PC-3 (cell line): Measurements from ENCODE around the gene GPX6. TPM values are rescaled to one million over a fixed set of nuclear protein-coding genes. Genes with fewer than 3 reads are reported as not detected.

Source experiments
- ATAC-seq: fragments of 200-7000 bp; cut with Tn5 transposase; 2 replicates; pipeline ENCODE4 v1.9.1; 2020; ENCODE audit warnings: mild to moderate bottlenecking, moderate library complexity
- BruUV-seq: library from RNA; stranded (reverse); fragments of 400-500 nt; replicated peaks from 2 replicates; lab custom pipeline; 2021; lab: Mats Ljungman, UMichigan
- CTCF ChIA-PET: fragments of 300-600 bp; sonication (Branson Sonifier 250); formaldehyde crosslinking; loops from one replicate; lab custom pipeline; 2022; ENCODE audit warnings: antibody characterized with exemption; lab: Charles Lee
- POLR2A ChIA-PET: fragments of 300-600 bp; sonication (Branson Sonifier 250); formaldehyde crosslinking; loops from one replicate; lab custom pipeline; 2022; ENCODE audit warnings: antibody characterized with exemption; ENCODE audit not compliant: unreplicated experiment; lab: Charles Lee
- DNase-seq: peaks from one replicate; pipeline ENCODE4 v3.0.0-alpha.2; 2015
- H2AFZ ChIP-seq: fragments of 300-600 bp; sonication (generic); 2 replicates; pipeline ENCODE4 v1.6.0; 2016; ENCODE audit warnings: antibody characterized with exemption, low read length
- H3F3A ChIP-seq: fragments of 300-600 bp; sonication (generic); one replicate; pipeline ENCODE4 v1.6.0; 2017; ENCODE audit warnings: antibody characterized with exemption, low read length, control low read depth, mild to moderate bottlenecking; ENCODE audit not compliant: unreplicated experiment
- H3K27ac ChIP-seq: fragments of 300-600 bp; sonication (generic); 2 replicates; pipeline ENCODE4 v1.5.1; 2016; ENCODE audit warnings: mild to moderate bottlenecking, low read length
- H3K27me3 ChIP-seq: fragments of 300-600 bp; sonication (generic); 2 replicates; pipeline ENCODE4 v1.6.1; 2016; ENCODE audit warnings: low read length, mixed read lengths
- H3K36me3 ChIP-seq: fragments of 300-600 bp; sonication (generic); 2 replicates; pipeline ENCODE4 v1.6.1; 2016; ENCODE audit warnings: low read depth, mixed run types, low read length, mixed read lengths
- H3K4me1 ChIP-seq: fragments of 300-600 bp; sonication (generic); 2 replicates; pipeline ENCODE4 v1.5.1; 2016; ENCODE audit warnings: low read length; ENCODE audit not compliant: insufficient read depth
- H3K4me2 ChIP-seq: fragments of 300-600 bp; sonication (generic); 2 replicates; pipeline ENCODE4 v1.6.0; 2016; ENCODE audit warnings: low read length
- H3K4me3 ChIP-seq: fragments of 300-600 bp; sonication (generic); 2 replicates; pipeline ENCODE4 v1.5.1; 2016; ENCODE audit warnings: mild to moderate bottlenecking, low read length, mixed read lengths
- H3K79me2 ChIP-seq: fragments of 300-600 bp; sonication (generic); 2 replicates; pipeline ENCODE4 v1.6.1; 2017; ENCODE audit warnings: low read length, mixed read lengths
- H3K9ac ChIP-seq: fragments of 300-600 bp; sonication (generic); 2 replicates; pipeline ENCODE4 v1.6.0; 2016; ENCODE audit warnings: mild to moderate bottlenecking, low read length
- H3K9me2 ChIP-seq: fragments of 300-600 bp; sonication (generic); replicated peaks from 2 replicates; pipeline ENCODE4 v1.6.1; 2016; ENCODE audit warnings: mixed run types, low read length, mixed read lengths
- H3K9me3 ChIP-seq: fragments of 300-600 bp; sonication (generic); 2 replicates; pipeline ENCODE4 v1.6.1; 2016; ENCODE audit warnings: low read length, mixed read lengths
- H4K20me1 ChIP-seq: fragments of 300-600 bp; sonication (generic); 2 replicates; pipeline ENCODE4 v1.6.1; 2016; ENCODE audit warnings: low read length, mixed read lengths
- EZH2 ChIP-seq: fragments of 300-600 bp; sonication (generic); IDR thresholded peaks from one replicate; pipeline ENCODE4 v1.6.1; 2017; ENCODE audit warnings: antibody characterized with exemption, mild to moderate bottlenecking, low read length; ENCODE audit not compliant: unreplicated experiment
- EZH2phosphoT487 ChIP-seq: fragments of 300-600 bp; sonication (generic); IDR thresholded peaks from 2 replicates; pipeline ENCODE4 v1.6.1; 2018; ENCODE audit warnings: mild to moderate bottlenecking, antibody characterized with exemption, low read length, borderline replicate concordance
- intact Hi-C: fragments of 100-400 bp; cut with micrococcal nuclease; formaldehyde crosslinking; loops from 2 replicates; pipeline ENCODE4 v1.9.0; 2023
- total RNA-seq: library from RNA; depleted of rRNA; stranded (reverse); fragments of >200 nt; gene quantifications from 2 replicates; pipeline ENCODE4 v1.2.3, GENCODE V29; 2014
- TF ChIP-seq, protein P1 (sequence below): fragments of 300-600 bp; sonication (generic); conservative IDR thresholded peaks from 2 replicates; pipeline ENCODE4 v1.5.1; 2017; ENCODE audit warnings: antibody characterized with exemption, low read depth, mild to moderate bottlenecking, low read length

Gene GPX6
- total RNA-seq, 1 experiment from 2014 or later = not detected

DNA sequence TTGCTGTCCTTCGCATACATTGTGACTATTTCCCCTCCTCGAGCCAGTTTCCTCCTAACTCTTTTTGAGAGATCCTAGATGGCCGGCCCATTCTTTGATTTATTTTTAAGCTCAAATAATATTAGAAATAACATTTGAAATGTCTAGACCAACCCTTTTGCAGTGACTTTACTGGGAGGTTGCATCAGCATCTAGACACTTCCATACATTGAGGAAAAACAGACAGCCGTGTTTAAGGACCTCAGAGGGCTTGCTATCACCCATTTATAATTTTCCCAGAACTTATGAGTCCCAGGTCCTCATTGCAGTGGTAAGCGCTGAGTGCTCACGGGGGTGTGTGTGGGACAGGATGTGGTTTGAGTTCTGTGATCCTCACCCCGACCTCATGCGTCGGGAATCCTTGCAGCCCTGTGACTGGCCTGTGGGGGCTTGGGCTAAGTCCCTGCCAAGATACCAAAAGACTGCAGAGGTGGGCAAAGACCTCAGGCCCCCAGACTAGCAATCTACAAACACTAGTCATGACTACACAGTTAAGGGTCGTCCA lies 10.0 kb upstream of the GPX6 start, which contains the start of gene GPX5:
Gene GPX5, plus strand, starts transcription at position 386 of the 544 bp plus-strand sequence. Its CDS starts 133 bp downstream, at position 519.
- no peak for ATAC-seq
- H3K4me3 ChIP-seq = no peak within 1 kb of the TSS
- intact Hi-C loops = no loop called here
- ChIA-PET CTCF (no interaction called here), POLR2A (no interaction called here)
- no peaks in the 10 kb centered on the region for H3F3A ChIP-seq
- H3K9ac ChIP-seq = no peak within 1 kb of the TSS
- H3K9me3 ChIP-seq = no peaks in the 10 kb centered on the region
- TF ChIP-seq, protein P1, sequence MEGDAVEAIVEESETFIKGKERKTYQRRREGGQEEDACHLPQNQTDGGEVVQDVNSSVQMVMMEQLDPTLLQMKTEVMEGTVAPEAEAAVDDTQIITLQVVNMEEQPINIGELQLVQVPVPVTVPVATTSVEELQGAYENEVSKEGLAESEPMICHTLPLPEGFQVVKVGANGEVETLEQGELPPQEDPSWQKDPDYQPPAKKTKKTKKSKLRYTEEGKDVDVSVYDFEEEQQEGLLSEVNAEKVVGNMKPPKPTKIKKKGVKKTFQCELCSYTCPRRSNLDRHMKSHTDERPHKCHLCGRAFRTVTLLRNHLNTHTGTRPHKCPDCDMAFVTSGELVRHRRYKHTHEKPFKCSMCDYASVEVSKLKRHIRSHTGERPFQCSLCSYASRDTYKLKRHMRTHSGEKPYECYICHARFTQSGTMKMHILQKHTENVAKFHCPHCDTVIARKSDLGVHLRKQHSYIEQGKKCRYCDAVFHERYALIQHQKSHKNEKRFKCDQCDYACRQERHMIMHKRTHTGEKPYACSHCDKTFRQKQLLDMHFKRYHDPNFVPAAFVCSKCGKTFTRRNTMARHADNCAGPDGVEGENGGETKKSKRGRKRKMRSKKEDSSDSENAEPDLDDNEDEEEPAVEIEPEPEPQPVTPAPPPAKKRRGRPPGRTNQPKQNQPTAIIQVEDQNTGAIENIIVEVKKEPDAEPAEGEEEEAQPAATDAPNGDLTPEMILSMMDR = no peak
- TF ChIP-seq EZH2phosphoT487 = no peak
- TF ChIP-seq EZH2 = no peak
- no peaks in the 10 kb centered on the region for H4K20me1 ChIP-seq
- no peak within 1 kb of the TSS for H3K27ac ChIP-seq
- no peak within 1 kb of the TSS for H3K4me2 ChIP-seq
- H2AFZ ChIP-seq = no peak within 1 kb of the TSS
- H3K79me2 ChIP-seq = no peaks in the 10 kb centered on the region
- no peaks in the 10 kb centered on the region for H3K4me1 ChIP-seq
- no TSS peak for BruUV-seq
- H3K9me2 ChIP-seq = no peaks in the 10 kb centered on the region
- H3K36me3 ChIP-seq = no peaks in the 10 kb centered on the region
- DNase-seq = no peak
- H3K27me3 ChIP-seq = peaks cover 54% of the 10 kb centered on the region

DNA sequence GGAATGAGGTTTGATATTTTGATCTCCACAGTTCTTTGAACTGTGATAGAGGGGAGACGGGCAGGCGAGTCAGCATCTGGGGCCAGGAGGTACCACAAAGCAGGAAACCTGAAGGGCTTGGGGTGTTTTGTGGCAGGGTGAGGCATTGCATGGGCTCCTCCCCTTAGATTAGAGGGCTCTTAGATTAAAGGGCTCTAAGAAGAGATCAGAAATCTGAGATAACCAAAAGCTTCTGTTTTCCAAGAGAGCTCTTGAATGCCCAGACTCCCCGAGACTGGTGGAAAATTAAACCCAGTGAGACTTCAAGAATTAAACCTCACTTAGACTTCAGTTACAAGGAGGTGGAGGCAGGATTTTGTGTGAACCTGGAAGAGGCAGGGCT lies 7.6 kb upstream of the GPX6 start:
- Histone ChIP-seq H3K9me2 (no peaks in the 10 kb centered on the region), H3F3A (no peaks in the 10 kb centered on the region), H4K20me1 (no peaks in the 10 kb centered on the region), H3K4me2 (no peak overlapping the region), H3K36me3 (no peaks in the 10 kb centered on the region), H2AFZ (no peak overlapping the region), H3K4me3 (no peak overlapping the region), H3K27me3 (peaks cover 74% of the 10 kb centered on the region), H3K27ac (no peak overlapping the region), H3K4me1 (no peaks in the 10 kb centered on the region), H3K9me3 (no peaks in the 10 kb centered on the region), H3K79me2 (no peaks in the 10 kb centered on the region), H3K9ac (no peak overlapping the region)
- intact Hi-C loops = no loop called here
- no TSS peak for BruUV-seq
- DNase-seq = no peak
- TF ChIP-seq EZH2phosphoT487 = no peak
- no peak for TF ChIP-seq EZH2
- TF ChIP-seq, protein P1 = no peak
- no peak for ATAC-seq
- POLR2A ChIA-PET = no interaction called here
- CTCF ChIA-PET = no interaction called here

DNA sequence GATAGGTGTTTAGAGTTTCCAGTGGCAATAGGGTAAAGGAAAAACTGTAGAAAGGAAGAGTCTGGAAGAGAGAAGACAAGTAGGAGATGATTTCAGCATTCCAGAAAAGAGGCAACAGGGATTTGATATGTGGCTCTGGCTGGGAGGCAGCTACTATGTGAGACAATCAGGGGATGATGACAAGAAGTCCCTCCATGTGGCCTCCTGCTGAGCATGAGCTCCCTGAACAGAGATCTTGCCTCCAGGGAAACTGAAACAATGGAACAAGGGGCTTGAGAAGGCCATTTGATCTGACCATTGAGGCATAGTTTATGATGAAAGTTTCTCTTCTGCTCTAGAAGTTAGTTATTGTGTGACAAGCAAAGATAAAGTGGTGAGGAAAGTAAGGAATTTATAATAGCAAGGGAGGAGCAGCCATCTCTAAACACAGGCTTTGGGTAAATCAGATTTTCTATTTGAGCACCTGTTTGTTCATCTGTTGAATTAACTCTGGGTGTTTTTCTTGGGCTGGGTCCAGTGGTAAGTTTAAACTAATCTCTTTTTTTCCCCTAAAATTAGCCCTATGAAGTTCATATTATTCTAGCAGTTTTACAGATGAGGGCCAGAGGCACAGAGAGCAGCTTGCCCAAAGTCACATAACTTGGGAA lies 7.1 kb upstream of the GPX6 start:
- no TSS peak for BruUV-seq
- Histone ChIP-seq H3K9me2 (no peaks in the 10 kb centered on the region), H3K27me3 (peaks cover 74% of the 10 kb centered on the region), H3K4me1 (no peaks in the 10 kb centered on the region), H3F3A (no peaks in the 10 kb centered on the region), H3K4me3 (no peak overlapping the region), H3K9me3 (no peaks in the 10 kb centered on the region), H4K20me1 (no peaks in the 10 kb centered on the region), H3K36me3 (no peaks in the 10 kb centered on the region), H3K4me2 (no peak overlapping the region), H2AFZ (no peak overlapping the region), H3K27ac (no peak overlapping the region), H3K79me2 (no peaks in the 10 kb centered on the region), H3K9ac (no peak overlapping the region)
- DNase-seq = no peak
- ChIA-PET POLR2A (no interaction called here), CTCF (no interaction called here)
- intact Hi-C loops = no loop called here
- ATAC-seq = no peak
- no peak for TF ChIP-seq EZH2phosphoT487
- TF ChIP-seq, protein P1 = no peak
- no peak for TF ChIP-seq EZH2
